CD14-positive monocyte (primary cell): ENCODE results near the gene AHNAK. TPM values are rescaled to one million over a fixed set of nuclear protein-coding genes. Genes with fewer than 3 reads are reported as not detected.

Experiments
- DNase-seq, 3 donors: peaks; one replicate each; pipeline ENCODE4 v3.0.0-alpha.2; 2011 to 2022
- H2AFZ ChIP-seq: 2 replicates; pipeline ENCODE4 v1.6.0; 2012; ENCODE audit warnings: mild to moderate bottlenecking, low read depth, low read length, inconsistent platforms; ENCODE audit not compliant: insufficient read depth, poor library complexity, severe bottlenecking
- H3K27ac ChIP-seq, 2 donors: 1 replicate in 1 of 2; 2 replicates in 1 of 2; pipeline ENCODE4 v1.5.1; 2012 to 2013; ENCODE audit warnings: low read length in 2 of 2, control low read depth in 1 of 2, inconsistent platforms in 1 of 2, low read depth in 1 of 2, mild to moderate bottlenecking in 1 of 2
- H3K27me3 ChIP-seq, 2 donors: one replicate each; pipeline versions ENCODE4 v1.6.0 to v1.6.1; 2011 to 2013; ENCODE audit warnings: low read length in 2 of 2; ENCODE audit not compliant: control insufficient read depth in 2 of 2, insufficient read depth in 2 of 2
- H3K36me3 ChIP-seq, 2 donors: replicated peaks in 1 of 2; 1 replicate in 1 of 2; 2 replicates in 1 of 2; pipeline versions ENCODE4 v1.5.1 to v1.6.1; 2012 to 2013; ENCODE audit warnings: low read length in 2 of 2, control low read depth in 1 of 2, inconsistent platforms in 1 of 2, mild to moderate bottlenecking in 1 of 2; ENCODE audit not compliant: insufficient read depth in 2 of 2, control insufficient read depth in 1 of 2
- H3K4me1 ChIP-seq, 2 donors: 1 replicate in 1 of 2; 2 replicates in 1 of 2; pipeline versions ENCODE4 v1.5.1 to v1.6.1; 2012 to 2013; ENCODE audit warnings: low read length in 2 of 2, control low read depth in 1 of 2, inconsistent platforms in 1 of 2, mild to moderate bottlenecking in 1 of 2, moderate library complexity in 1 of 2; ENCODE audit not compliant: insufficient read depth in 2 of 2, control insufficient read depth in 1 of 2
- H3K4me2 ChIP-seq: replicated peaks from 2 replicates; pipeline ENCODE3; 2012; ENCODE audit warnings: low read length, moderate library complexity, mild to moderate bottlenecking; ENCODE audit not compliant: poor library complexity, severe bottlenecking; ENCODE audit errors: extremely low read depth
- H3K4me3 ChIP-seq, 3 experiments: fragments of 200-600 bp in 1 of 3; sonication (generic) in 1 of 3; replicated peaks in 1 of 3; 1 replicate in 2 of 3; 2 replicates in 1 of 3; pipeline ENCODE4 v1.5.1; 2011 to 2013; ENCODE audit warnings: low read length in 3 of 3, mild to moderate bottlenecking in 3 of 3, control low read depth in 2 of 3, low read depth in 2 of 3, inconsistent platforms in 1 of 3, moderate library complexity in 1 of 3
- H3K79me2 ChIP-seq: 2 replicates; pipeline ENCODE4 v1.6.0; 2012; ENCODE audit warnings: mild to moderate bottlenecking, control low read depth, inconsistent platforms, low read length, moderate library complexity; ENCODE audit not compliant: insufficient read depth
- H3K9ac ChIP-seq: 2 replicates; pipeline ENCODE4 v1.6.0; 2017; ENCODE audit warnings: low read length, mild to moderate bottlenecking; ENCODE audit not compliant: insufficient read depth, poor library complexity, severe bottlenecking
- H3K9me3 ChIP-seq, 2 donors: replicated peaks in 1 of 2; 1 replicate in 1 of 2; 2 replicates in 1 of 2; pipeline versions ENCODE4 v1.5.1 to v1.6.1; 2012 to 2013; ENCODE audit warnings: low read length in 2 of 2, control low read depth in 1 of 2; ENCODE audit not compliant: control insufficient read depth in 1 of 2, insufficient read depth in 1 of 2
- H4K20me1 ChIP-seq: 2 replicates; pipeline ENCODE4 v1.6.0; 2012; ENCODE audit warnings: mild to moderate bottlenecking, low read length, control low read depth, moderate library complexity; ENCODE audit not compliant: insufficient read depth
- H3K27ac Mint-ChIP-seq, 7 donors: one replicate each; pipeline ENCODE4 v1.8.0; 2020; ENCODE audit warnings: mild to moderate bottlenecking in 7 of 7, mixed read lengths in 7 of 7, moderate library complexity in 6 of 7, inconsistent platforms in 2 of 7
- H3K27me3 Mint-ChIP-seq, 3 donors: one replicate each; pipeline ENCODE4 v1.8.0; 2021 to 2022; ENCODE audit warnings: low read depth in 3 of 3, mild to moderate bottlenecking in 3 of 3, mixed read lengths in 3 of 3, moderate library complexity in 3 of 3, inconsistent platforms in 1 of 3
- H3K36me3 Mint-ChIP-seq, 2 donors: one replicate each; pipeline ENCODE4 v1.8.0; 2020; ENCODE audit warnings: mixed read lengths in 2 of 2, inconsistent platforms in 1 of 2, mild to moderate bottlenecking in 1 of 2
- H3K4me1 Mint-ChIP-seq: one replicate; pipeline ENCODE4 v1.8.0; 2020; ENCODE audit warnings: mild to moderate bottlenecking, mixed read lengths
- H3K4me3 Mint-ChIP-seq, 2 donors: one replicate each; pipeline ENCODE4 v1.8.0; 2020; ENCODE audit warnings: mild to moderate bottlenecking in 2 of 2, mixed read lengths in 2 of 2, moderate library complexity in 1 of 2
- H3K9me3 Mint-ChIP-seq, 7 donors: one replicate each; pipeline ENCODE4 v1.8.0; 2020 to 2022; ENCODE audit warnings: mixed read lengths in 7 of 7, mild to moderate bottlenecking in 6 of 7, moderate library complexity in 6 of 7, inconsistent platforms in 2 of 7
- WGBS: methylation state at CpG from one replicate; pipeline ENCODE4 v1.1.5; 2013; ENCODE audit warnings: missing lambda C conversion rate; ENCODE audit not compliant: insufficient coverage; 5-methylcytosine and 5-hydroxymethylcytosine counted together
- intact Hi-C, 2 donors: fragments of 100-400 bp; cut with micrococcal nuclease; formaldehyde crosslinking; loops; one replicate each; pipeline versions ENCODE4 v1.15.0 to v1.15.1; 2023
- polyA plus RNA-seq, 3 donors: library from polyadenylated mRNA; depleted of rRNA in 1 of 3; unstranded in 2 of 3; stranded (reverse) in 1 of 3; fragments of 300-500 nt in 2 of 3; fragments of >200 nt in 1 of 3; fragmentation: Illumina TruSeq in 2 of 3; gene quantifications; 1 replicate in 2 of 3; 2 replicates in 1 of 3; pipeline ENCODE4 v1.2.3, GENCODE V29; 2012 to 2021
- TF ChIP-seq, protein P1 (sequence below): fragments of 200-600 bp; IDR thresholded peaks from one replicate; pipeline ENCODE4 v1.8.0; 2022; ENCODE audit warnings: antibody characterized with exemption, mild to moderate bottlenecking

AHNAK gene
- polyA plus RNA-seq, 3 donors = 80.0 to 201 (median 103) TPM

GRCh38 chr11:62430425-62430824, 116.2 kb downstream of the AHNAK start:
- Histone ChIP-seq H2AFZ (peak overlapping the region; percentile 52), H3K9ac (peak overlapping the region; percentile 27), H3K79me2 (peaks cover 13% of the 10 kb centered on the region), H3K4me1 (peaks cover 97 to 100% of the 10 kb centered on the region in 2 donors), H3K36me3 (no peaks in the 10 kb centered on the region), H3K4me3 (peak overlapping the region in 1 of 3 experiments; percentile 60), H3K9me3 (no peaks in the 10 kb centered on the region), H4K20me1 (no peaks in the 10 kb centered on the region), H3K27me3 (no peaks in the 10 kb centered on the region), H3K4me2 (peak overlapping the region; percentile 50), H3K27ac (peak overlapping the region; percentile 52 to 96)
- DNase-seq = no peak
- Mint-ChIP-seq H3K9me3 (peaks cover 0 to 3% (median 0%) of the 10 kb centered on the region in 7 donors), H3K27me3 (no peaks in the 10 kb centered on the region), H3K4me3 (peak overlapping the region in 1 of 2 donors; percentile 72), H3K4me1 (peaks cover 90% of the 10 kb centered on the region), H3K36me3 (peaks cover 0 to 6% of the 10 kb centered on the region in 2 donors), H3K27ac (peak overlapping the region; percentile 73 to 98 (median 93))
- TF ChIP-seq, protein P1, sequence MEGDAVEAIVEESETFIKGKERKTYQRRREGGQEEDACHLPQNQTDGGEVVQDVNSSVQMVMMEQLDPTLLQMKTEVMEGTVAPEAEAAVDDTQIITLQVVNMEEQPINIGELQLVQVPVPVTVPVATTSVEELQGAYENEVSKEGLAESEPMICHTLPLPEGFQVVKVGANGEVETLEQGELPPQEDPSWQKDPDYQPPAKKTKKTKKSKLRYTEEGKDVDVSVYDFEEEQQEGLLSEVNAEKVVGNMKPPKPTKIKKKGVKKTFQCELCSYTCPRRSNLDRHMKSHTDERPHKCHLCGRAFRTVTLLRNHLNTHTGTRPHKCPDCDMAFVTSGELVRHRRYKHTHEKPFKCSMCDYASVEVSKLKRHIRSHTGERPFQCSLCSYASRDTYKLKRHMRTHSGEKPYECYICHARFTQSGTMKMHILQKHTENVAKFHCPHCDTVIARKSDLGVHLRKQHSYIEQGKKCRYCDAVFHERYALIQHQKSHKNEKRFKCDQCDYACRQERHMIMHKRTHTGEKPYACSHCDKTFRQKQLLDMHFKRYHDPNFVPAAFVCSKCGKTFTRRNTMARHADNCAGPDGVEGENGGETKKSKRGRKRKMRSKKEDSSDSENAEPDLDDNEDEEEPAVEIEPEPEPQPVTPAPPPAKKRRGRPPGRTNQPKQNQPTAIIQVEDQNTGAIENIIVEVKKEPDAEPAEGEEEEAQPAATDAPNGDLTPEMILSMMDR = no peak
- WGBS = 69% methylated on average over 3 of the region's 3 CpGs
- intact Hi-C loops = no loop called here

- 92% methylated on average over 2 of the region's 8 CpGs for WGBS
- H3K4me3 Mint-ChIP-seq = no peak overlapping the region
- Histone ChIP-seq H3K27me3 (no peaks in the 10 kb centered on the region), H3K9ac (peak overlapping the region; percentile 59), H2AFZ (peak overlapping the region; percentile 46), H3K4me1 (peaks cover 88 to 91% of the 10 kb centered on the region in 2 donors), H3K4me2 (peak overlapping the region; percentile 22), H3K4me3 (no peak overlapping the region), H3K36me3 (no peaks in the 10 kb centered on the region), H3K79me2 (peaks cover 19% of the 10 kb centered on the region), H3K27ac (peak overlapping the region; percentile 90 to 96), H3K9me3 (no peaks in the 10 kb centered on the region), H4K20me1 (no peaks in the 10 kb centered on the region)
- peaks cover 0 to 6% of the 10 kb centered on the region in 2 donors for H3K36me3 Mint-ChIP-seq
- no peaks in the 10 kb centered on the region for H3K27me3 Mint-ChIP-seq
- H3K4me1 Mint-ChIP-seq = peaks cover 87% of the 10 kb centered on the region
- intact Hi-C loops = loop anchor here (5.0 to 10.0 kb wide), 3 partner anchors 73 to 116 kb away; partner anchors contain the start of gene AHNAK (in 1 of the 2)
- TF ChIP-seq, protein P1 = no peak
- no peaks in the 10 kb centered on the region for H3K9me3 Mint-ChIP-seq
- no peak for DNase-seq
- H3K27ac Mint-ChIP-seq = peak overlapping the region; percentile 91 to 98 (median 96)
Observed at GRCh38 chr11:62428871-62429560, 117.6 kb downstream of the AHNAK start.
